NCI-H1105 (cell line): ENCODE measurements around the gene SYCP2.
"Not testable (repeated sequence)": the region's sequence is repeated elsewhere in the genome, so short reads cannot be mapped to it uniquely, and the experiment has no call there.

ENCODE experiments used
- DNase-seq: peaks from one replicate; lab custom pipeline; 2025; lab: John Stamatoyannopoulos, UW

SYCP2 gene

GRCh38 chr20:59908855-59909254, 24.6 kb downstream of the SYCP2 start:
- no peak for DNase-seq

GRCh38 chr20:59903621-59904020, 29.8 kb downstream of the SYCP2 start:
- DNase-seq = no peak

- no peak for DNase-seq
These were observed 31.0 kb downstream of the SYCP2 start for GRCh38 chr20:59902470-59902869.

- no peak for DNase-seq
These were observed 37.5 kb downstream of the SYCP2 start for GRCh38 chr20:59895908-59896307.

GRCh38 chr20:59891581-59891980, 41.9 kb downstream of the SYCP2 start:
- no peak for DNase-seq

GRCh38 chr20:59890035-59890434, 43.4 kb downstream of the SYCP2 start:
- not testable (repeated sequence) for DNase-seq

- no peak for DNase-seq
These were observed 45.4 kb downstream of the SYCP2 start for GRCh38 chr20:59888050-59888449.

- no peak for DNase-seq
These were observed 48.9 kb downstream of the SYCP2 start for GRCh38 chr20:59884494-59884893.

- no peak for DNase-seq
These were observed 53.2 kb downstream of the SYCP2 start for GRCh38 chr20:59880198-59880597.

- DNase-seq = no peak
These were observed 60.0 kb downstream of the SYCP2 start for GRCh38 chr20:59873409-59873808.

GRCh38 chr20:59871096-59871495, 62.3 kb downstream of the SYCP2 start:
- no peak for DNase-seq

GRCh38 chr20:59866338-59866737, 67.1 kb downstream of the SYCP2 start:
- DNase-seq = no peak

- no peak for DNase-seq
These were observed 68.7 kb downstream of the SYCP2 start for GRCh38 chr20:59864726-59865125.

- no peak for DNase-seq
These were observed 70.4 kb downstream of the SYCP2 start for GRCh38 chr20:59863058-59863457.

- DNase-seq = no peak
These were observed 72.0 kb downstream of the SYCP2 start for GRCh38 chr20:59861401-59861800.

GRCh38 chr20:59858425-59858824, 75.0 kb downstream of the SYCP2 start:
- DNase-seq = no peak

- no peak for DNase-seq
These were observed 75.5 kb downstream of the SYCP2 start for GRCh38 chr20:59857966-59858365.

GRCh38 chr20:59856941-59857340, 76.5 kb downstream of the SYCP2 start:
- not testable (repeated sequence) for DNase-seq

GRCh38 chr20:59856526-59856925, 76.9 kb downstream of the SYCP2 start:
- not testable (repeated sequence) for DNase-seq

- peak; percentile 27 for DNase-seq
These were observed 83.3 kb downstream of the SYCP2 start for GRCh38 chr20:59850018-59850641.

- no peak for DNase-seq
These were observed 85.3 kb downstream of the SYCP2 start for GRCh38 chr20:59848182-59848581.

GRCh38 chr20:59845472-59845871, 88.0 kb downstream of the SYCP2 start:
- DNase-seq = no peak

- DNase-seq = no peak
These were observed 94.0 kb downstream of the SYCP2 start for GRCh38 chr20:59839400-59839799.

- DNase-seq = no peak
These were observed 95.6 kb downstream of the SYCP2 start for GRCh38 chr20:59837623-59838394.
